Muscle layer of duodenum (tissue), 2 donors: Measurements from ENCODE around the gene GP9.
"Not testable (repeated sequence)": the region's sequence is repeated elsewhere in the genome, so short reads cannot be mapped to it uniquely, and the experiment has no call there.

Source experiments
- H3K27ac ChIP-seq: one replicate; pipeline ENCODE4 v1.7.0; 2013; ENCODE audit warnings: mild to moderate bottlenecking, low read length
- H3K27me3 ChIP-seq: one replicate; pipeline ENCODE4 v1.7.0; 2013; ENCODE audit warnings: low read depth, mild to moderate bottlenecking, control low read depth, low read length
- H3K36me3 ChIP-seq, 2 donors: one replicate each; pipeline ENCODE4 v1.7.0; 2013; ENCODE audit warnings: low read length in 2 of 2, control low read depth in 1 of 2, mild to moderate bottlenecking in 1 of 2; ENCODE audit not compliant: insufficient read depth in 2 of 2, control insufficient read depth in 1 of 2
- H3K4me1 ChIP-seq, 2 donors: one replicate each; pipeline ENCODE4 v1.7.0; 2013; ENCODE audit warnings: low read length in 2 of 2, mild to moderate bottlenecking in 2 of 2, control low read depth in 1 of 2, moderate library complexity in 1 of 2; ENCODE audit not compliant: insufficient read depth in 2 of 2, control insufficient read depth in 1 of 2
- H3K4me3 ChIP-seq, 2 donors: one replicate each; pipeline ENCODE4 v1.7.0; 2013; ENCODE audit warnings: low read length in 2 of 2, low read depth in 1 of 2, mild to moderate bottlenecking in 1 of 2
- H3K9me3 ChIP-seq, 2 donors: one replicate each; pipeline ENCODE4 v1.7.0; 2013; ENCODE audit warnings: low read length in 2 of 2, control low read depth in 1 of 2, mild to moderate bottlenecking in 1 of 2; ENCODE audit not compliant: control insufficient read depth in 1 of 2
- donor health status: healthy.

GP9 gene

DNA sequence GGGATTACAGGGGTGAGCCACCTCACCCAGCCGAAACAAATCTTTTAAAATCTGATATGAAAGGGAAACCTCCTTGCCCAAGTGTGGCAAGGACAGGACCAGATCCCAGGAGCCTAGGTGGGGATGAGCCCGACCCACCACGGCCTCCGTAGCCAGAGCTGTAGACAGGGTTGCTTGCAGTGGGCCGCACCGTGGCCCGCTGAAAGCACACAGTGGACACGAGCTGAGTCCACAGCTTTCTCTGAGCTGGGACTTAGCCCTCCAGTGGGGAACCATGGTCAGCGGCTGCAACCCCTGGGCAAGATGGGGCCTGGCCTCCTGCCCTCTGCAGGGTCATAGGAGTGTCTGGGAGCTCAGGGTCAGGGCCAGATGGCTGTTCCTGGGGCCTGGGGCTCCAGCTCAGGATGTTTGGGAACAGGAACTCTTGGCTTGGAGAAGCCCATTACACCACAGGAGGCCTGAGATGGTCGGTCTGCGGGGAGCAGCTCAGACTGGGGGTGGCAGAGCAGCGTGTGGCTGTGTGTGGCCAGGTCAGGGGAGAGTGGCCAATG lies 24.7 kb downstream of the GP9 start:
- H3K27me3 ChIP-seq = no peaks in the 10 kb centered on the region
- H3K4me1 ChIP-seq = peaks cover 0 to 9% of the 10 kb centered on the region in 2 donors
- no peaks in the 10 kb centered on the region for H3K9me3 ChIP-seq
- no peak overlapping the region for H3K4me3 ChIP-seq
- H3K27ac ChIP-seq = no peak overlapping the region
- no peaks in the 10 kb centered on the region for H3K36me3 ChIP-seq

- H3K4me1 ChIP-seq = peaks cover 0 to 9% of the 10 kb centered on the region in 2 donors
- H3K36me3 ChIP-seq = no peaks in the 10 kb centered on the region
- H3K9me3 ChIP-seq = no peaks in the 10 kb centered on the region
- no peaks in the 10 kb centered on the region for H3K27me3 ChIP-seq
- H3K4me3 ChIP-seq = no peak overlapping the region
- H3K27ac ChIP-seq = no peak overlapping the region
Measured at GRCh38 chr3:129085818-129086217, 25.2 kb downstream of the GP9 start.

DNA sequence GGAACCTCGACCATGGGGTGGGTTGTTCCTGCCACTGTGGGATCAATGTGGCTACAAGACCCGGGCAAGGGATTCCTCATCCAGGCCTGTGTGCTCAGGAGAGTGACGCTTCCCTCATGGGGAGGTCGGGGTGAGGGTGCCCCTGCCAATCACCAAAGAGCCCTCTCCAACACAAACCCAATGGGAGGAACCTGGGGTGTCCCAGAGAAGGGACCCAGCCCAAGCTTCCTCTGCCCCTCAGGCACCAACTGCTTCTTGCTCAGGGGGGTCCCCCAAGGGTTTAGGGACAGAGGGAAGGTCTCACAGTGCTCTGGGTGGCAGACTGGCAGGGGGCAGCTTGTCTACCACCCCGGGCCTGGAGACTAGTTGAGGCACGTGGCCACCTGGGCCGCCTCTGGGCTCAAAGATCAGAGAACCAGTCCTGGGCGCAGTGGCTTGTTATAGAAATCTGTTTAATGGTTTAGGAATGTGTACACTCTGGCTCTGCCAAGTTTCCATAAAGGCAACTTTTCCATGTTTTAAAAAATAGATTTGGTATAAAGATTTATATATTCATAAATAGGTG lies 26.6 kb downstream of the GP9 start:
- Histone ChIP-seq H3K27me3 (no peaks in the 10 kb centered on the region), H3K27ac (peak overlapping the region; percentile 18), H3K9me3 (no peaks in the 10 kb centered on the region), H3K4me3 (peak overlapping the region in 1 of 2 donors; percentile 28), H3K36me3 (peaks cover 0 to 6% of the 10 kb centered on the region in 2 donors), H3K4me1 (peaks cover 0 to 9% of the 10 kb centered on the region in 2 donors)

- H3K27ac ChIP-seq, H3K4me1 ChIP-seq, H3K27me3 ChIP-seq, H3K36me3 ChIP-seq, H3K9me3 ChIP-seq, H3K4me3 ChIP-seq: not testable (repeated sequence)
Measured at GRCh38 chr3:129087904-129088303, 27.3 kb downstream of the GP9 start.

GRCh38 chr3:129088312-129088711 lies 27.7 kb downstream of the GP9 start:
- H3K27me3 ChIP-seq, H3K9me3 ChIP-seq, H3K27ac ChIP-seq, H3K4me3 ChIP-seq, H3K36me3 ChIP-seq, H3K4me1 ChIP-seq: not testable (repeated sequence)

DNA sequence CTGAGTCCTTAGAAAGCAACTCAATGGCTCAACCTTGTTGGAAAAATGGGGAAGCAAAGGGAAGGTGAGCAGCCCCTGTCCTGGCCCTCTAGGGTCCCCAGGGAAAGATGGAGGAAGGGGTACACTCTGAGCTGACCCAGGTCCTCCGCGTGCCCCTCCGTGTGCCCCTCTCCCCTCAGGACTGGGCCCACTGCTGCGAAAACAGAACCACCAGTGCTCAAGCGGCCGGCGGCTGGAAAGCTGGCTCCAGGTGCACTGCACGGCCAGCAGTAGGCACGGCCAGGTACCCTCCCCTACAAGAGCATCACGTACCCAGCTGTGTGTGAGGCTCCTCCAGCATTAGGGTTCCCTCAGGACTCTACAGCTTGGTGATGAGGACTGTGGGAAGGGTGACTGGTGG lies 34.7 kb downstream of the GP9 start:
- Histone ChIP-seq H3K27me3 (no peaks in the 10 kb centered on the region), H3K27ac (no peak overlapping the region), H3K36me3 (peaks cover 5 to 22% of the 10 kb centered on the region in 2 donors), H3K4me3 (no peak overlapping the region), H3K4me1 (no peaks in the 10 kb centered on the region), H3K9me3 (no peaks in the 10 kb centered on the region)

DNA sequence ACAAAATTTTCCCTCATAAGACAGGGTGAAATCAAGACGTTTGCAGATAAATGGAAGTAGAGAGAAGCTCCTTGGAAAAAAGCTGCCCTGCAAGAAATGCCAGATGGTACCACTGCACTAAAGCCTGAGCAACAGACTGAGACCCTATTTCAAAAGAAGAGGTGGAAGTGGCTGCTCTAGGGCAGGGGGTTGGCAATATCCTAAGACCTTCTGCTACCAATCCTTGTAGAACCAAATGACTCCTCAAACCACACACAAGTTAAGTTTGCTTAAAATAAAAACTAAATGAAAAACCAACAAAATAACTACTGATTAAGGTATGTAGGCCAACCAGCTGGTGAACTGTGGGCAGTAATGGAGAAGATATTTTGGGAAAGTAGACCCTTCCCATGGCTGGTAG lies 39.7 kb downstream of the GP9 start:
- no peaks in the 10 kb centered on the region for H3K4me1 ChIP-seq
- H3K36me3 ChIP-seq = peaks cover 0 to 4% of the 10 kb centered on the region in 2 donors
- no peaks in the 10 kb centered on the region for H3K9me3 ChIP-seq
- H3K27me3 ChIP-seq = no peaks in the 10 kb centered on the region
- no peak overlapping the region for H3K27ac ChIP-seq
- no peak overlapping the region for H3K4me3 ChIP-seq

- H3K27me3 ChIP-seq = no peaks in the 10 kb centered on the region
- H3K4me3 ChIP-seq = no peak overlapping the region
- H3K36me3 ChIP-seq = peaks cover under 1 to 2% of the 10 kb centered on the region in 2 donors
- no peak overlapping the region for H3K27ac ChIP-seq
- H3K9me3 ChIP-seq = no peaks in the 10 kb centered on the region
- no peaks in the 10 kb centered on the region for H3K4me1 ChIP-seq
Measured at GRCh38 chr3:129101370-129102138, 41.0 kb downstream of the GP9 start.

- Histone ChIP-seq H3K27me3 (no peaks in the 10 kb centered on the region), H3K4me3 (no peak overlapping the region), H3K27ac (no peak overlapping the region), H3K9me3 (no peaks in the 10 kb centered on the region), H3K36me3 (peaks cover 5 to 8% of the 10 kb centered on the region in 2 donors), H3K4me1 (no peaks in the 10 kb centered on the region)
Measured at GRCh38 chr3:129103296-129103695, 42.7 kb downstream of the GP9 start.

GRCh38 chr3:129104051-129104450 lies 43.5 kb downstream of the GP9 start:
- H3K4me3 ChIP-seq = no peak overlapping the region

DNA sequence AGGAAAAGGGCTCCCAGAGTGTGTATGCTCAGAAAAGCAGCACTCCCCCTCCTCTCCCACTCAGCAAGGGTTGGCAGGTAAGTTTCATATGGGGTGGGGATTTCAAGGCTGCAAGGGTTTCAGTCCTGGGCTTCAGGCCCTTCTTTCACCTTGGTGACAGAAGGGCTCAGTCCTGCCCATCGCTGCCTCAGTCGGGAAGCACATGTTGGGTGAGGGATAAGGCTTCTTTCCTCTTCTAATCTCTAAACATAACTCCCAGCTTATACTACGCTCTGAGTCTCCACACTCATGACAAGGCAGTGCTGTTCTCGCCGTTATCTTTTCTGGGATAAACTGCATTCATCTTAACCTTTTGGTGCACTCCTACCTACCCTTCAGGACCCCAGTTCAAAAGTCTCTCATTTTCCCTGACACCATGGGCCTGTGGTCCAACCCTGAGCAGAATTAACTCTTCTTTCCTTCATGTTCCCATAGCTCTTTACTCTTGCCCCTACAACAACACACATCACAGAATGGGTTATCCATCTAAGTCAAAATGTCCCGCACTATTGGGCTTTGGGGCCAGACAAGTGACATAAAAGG lies 44.0 kb downstream of the GP9 start:
- no peaks in the 10 kb centered on the region for H3K27me3 ChIP-seq
- H3K27ac ChIP-seq = no peak overlapping the region
- no peaks in the 10 kb centered on the region for H3K9me3 ChIP-seq
- H3K4me3 ChIP-seq = no peak overlapping the region
- no peaks in the 10 kb centered on the region for H3K4me1 ChIP-seq
- peaks cover 5 to 10% of the 10 kb centered on the region in 2 donors for H3K36me3 ChIP-seq

More at GRCh38 chr3:129104051-129104450, 43.5 kb downstream of the GP9 start:
- peaks cover 5 to 10% of the 10 kb centered on the region in 2 donors for H3K36me3 ChIP-seq
- H3K27me3 ChIP-seq = no peaks in the 10 kb centered on the region
- H3K9me3 ChIP-seq = no peaks in the 10 kb centered on the region
- H3K4me1 ChIP-seq = no peaks in the 10 kb centered on the region
- H3K27ac ChIP-seq = no peak overlapping the region
